ENCODE results near the gene GALR2.
A peak's percentile ranks its signal among the peaks of the same experiment; 100 is the strongest.
"Not testable (repeated sequence)": the region's sequence is repeated elsewhere in the genome, so short reads cannot be mapped to it uniquely, and the experiment has no call there.

GALR2 gene, protein sequence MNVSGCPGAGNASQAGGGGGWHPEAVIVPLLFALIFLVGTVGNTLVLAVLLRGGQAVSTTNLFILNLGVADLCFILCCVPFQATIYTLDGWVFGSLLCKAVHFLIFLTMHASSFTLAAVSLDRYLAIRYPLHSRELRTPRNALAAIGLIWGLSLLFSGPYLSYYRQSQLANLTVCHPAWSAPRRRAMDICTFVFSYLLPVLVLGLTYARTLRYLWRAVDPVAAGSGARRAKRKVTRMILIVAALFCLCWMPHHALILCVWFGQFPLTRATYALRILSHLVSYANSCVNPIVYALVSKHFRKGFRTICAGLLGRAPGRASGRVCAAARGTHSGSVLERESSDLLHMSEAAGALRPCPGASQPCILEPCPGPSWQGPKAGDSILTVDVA

DNA sequence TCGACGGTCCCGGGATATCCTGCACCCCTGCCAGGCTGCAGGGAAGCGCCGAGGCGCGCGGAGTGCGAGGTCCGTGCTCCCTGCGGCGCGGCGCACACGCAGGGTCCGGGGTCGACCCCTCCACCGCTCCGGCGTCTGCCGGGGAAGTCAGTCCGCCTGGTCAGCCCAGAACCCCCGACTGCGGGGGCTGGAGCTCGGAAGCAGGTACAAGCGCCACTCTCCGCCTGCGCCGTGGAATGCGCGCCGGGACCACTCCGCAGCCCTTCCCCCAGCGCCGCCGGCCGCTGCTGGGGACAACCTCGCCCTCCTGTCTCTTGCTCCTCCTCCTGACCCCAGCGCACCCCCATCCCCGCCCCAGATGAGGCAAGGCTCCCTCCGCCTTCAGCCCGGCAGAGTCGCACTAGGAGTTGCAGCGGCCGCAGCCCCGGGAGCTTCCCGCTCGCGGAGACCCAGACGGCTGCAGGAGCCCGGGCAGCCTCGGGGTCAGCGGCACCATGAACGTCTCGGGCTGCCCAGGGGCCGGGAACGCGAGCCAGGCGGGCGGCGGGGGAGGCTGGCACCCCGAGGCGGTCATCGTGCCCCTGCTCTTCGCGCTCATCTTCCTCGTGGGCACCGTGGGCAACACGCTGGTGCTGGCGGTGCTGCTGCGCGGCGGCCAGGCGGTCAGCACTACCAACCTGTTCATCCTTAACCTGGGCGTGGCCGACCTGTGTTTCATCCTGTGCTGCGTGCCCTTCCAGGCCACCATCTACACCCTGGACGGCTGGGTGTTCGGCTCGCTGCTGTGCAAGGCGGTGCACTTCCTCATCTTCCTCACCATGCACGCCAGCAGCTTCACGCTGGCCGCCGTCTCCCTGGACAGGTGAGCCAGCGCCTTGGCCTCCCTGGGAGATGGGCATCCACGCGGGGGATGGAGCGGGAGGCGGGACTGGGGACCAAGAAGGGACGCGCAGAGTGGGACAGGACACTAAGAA is at the start of gene GALR2:
GALR2 (plus strand) TSS at position 392 of the 974 bp plus-strand sequence; CDS start at position 495, 103 bp downstream.
- peak; percentile 68 for DNase-seq

DNA sequence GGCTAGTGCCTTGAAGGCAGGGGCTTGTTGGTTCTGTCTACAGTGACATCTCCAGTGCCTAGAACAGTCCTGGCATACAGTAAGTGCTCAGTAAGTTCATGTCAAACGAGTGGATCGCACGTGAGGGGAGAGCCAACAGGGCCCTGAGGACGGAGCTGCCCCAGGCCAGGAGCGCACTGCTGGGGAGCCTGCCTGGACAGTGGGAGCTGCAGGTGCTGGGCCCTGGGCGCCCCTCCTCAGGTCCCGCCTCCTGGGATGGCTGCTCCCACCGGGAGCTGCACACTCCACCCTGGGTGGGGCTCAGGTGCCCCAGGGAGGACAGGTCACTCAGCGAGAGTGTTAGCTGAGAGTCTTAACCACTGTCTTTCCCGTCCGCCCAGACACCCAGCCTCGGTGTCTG is 49.3 kb upstream of the GALR2 start:
- DNase-seq: no peak

DNA sequence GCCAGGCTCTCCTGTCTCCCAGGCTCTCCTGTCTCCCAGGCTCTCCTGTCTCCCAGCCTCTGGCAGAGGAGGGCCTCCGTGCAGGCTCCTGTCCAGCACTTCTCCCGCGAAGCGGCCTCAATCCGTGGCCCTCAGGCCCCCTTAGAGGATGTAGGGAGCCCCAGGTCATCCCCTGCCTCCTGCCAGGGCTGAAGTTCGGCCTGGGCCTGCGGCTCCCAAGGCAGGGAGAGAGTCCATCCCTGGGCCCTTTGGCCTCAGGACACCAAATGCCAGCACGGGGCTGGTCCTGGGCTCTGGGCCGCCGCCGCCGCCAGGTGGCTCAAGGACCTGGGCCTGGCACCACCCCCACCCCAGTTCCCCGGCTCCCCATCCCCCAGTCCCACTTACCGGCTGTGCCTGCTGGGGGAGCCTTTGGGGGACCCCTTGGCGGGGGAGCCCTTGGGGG is 47.8 kb upstream of the GALR2 start:
- DNase-seq: peak; percentile 53

DNA sequence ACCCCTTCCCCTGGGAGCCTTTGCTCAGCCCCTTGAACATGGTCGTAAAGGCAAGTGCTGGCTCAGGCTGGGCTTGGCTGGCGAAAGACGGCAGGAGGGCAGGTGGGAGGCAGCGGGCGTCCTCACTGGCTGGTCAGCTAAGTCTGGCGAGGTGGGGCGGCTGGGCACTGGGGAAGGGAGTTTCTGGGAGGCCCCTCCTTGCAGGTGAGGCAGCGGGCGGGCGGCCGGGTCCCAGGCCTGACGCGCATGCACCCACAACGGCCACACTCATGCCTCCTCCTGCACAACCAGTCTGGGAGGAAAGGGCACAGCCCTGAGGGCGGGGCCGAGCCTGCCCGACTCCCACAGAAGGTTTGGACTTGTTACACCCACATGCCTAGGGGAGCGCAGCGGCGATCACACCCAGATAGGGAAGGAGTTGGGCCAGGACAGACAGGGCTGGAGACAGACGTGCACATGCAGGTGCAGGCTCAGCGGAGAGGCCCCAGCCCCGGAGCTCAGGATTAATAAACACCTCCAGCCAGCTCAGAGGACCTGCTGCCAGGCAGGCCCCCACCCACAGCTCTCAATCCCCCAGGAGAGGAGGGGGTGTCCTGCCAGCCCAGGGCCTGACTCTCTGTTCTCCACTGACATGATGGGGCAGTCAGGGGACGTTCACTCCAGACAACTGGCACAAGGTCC is 47.3 kb upstream of the GALR2 start, which contains the start of gene EVPL:
EVPL (minus strand) TSS at position 148 of the 681 bp plus-strand sequence; CDS start at position 40, 108 bp downstream.
- DNase-seq: peak; percentile 64

DNA sequence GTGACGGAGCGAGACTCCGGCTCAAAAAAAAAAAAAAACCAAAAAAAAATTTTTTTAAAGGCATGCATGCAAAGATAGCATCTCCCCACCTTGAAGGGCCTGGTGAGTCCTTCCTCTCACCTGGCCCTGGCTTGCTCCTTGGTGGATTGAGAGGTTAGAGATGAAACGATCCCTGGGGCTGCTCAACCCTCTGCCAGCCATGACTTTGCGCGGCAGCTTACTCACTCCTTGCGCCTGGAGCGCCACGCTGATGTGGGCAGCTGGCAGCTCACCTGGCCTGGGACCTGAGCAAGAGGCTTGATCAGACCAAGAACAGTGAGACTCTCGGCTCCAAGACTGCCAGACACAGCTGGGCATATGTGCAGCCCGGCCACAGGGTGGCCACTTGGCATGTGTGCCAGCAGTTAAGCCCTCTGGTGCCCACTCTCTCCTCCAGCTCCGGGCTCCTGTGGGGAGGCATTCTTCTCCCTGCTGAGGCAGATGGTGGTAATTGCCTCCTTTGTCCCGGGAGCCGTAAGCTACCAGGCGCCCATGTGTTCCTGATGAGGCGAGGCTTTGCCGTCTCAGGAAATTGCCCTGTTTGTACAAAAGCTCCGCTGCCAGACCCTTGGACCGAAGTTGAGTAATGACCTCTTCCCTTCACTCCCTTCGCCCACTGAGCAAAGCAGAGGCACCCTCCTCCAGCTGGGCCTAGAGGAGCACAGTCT is 42.4 kb upstream of the GALR2 start:
- no peak for DNase-seq

DNA sequence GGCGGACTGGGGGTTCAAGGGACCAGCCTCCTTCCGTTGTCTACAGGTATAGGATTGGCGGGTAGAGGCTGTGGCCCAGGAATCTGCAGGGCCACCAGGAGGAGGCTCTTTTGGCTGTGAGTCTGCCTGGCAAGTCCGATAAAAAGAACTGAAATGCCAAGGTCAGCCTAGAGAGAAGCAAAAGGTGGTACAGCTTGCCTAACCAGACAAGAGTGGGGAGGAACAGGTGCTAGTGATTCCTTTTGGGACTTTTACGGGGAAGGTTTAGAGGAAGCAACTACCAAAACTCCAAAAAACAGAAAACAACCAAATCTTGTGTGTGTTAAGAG is 41.8 kb upstream of the GALR2 start:
- no peak for DNase-seq

DNA sequence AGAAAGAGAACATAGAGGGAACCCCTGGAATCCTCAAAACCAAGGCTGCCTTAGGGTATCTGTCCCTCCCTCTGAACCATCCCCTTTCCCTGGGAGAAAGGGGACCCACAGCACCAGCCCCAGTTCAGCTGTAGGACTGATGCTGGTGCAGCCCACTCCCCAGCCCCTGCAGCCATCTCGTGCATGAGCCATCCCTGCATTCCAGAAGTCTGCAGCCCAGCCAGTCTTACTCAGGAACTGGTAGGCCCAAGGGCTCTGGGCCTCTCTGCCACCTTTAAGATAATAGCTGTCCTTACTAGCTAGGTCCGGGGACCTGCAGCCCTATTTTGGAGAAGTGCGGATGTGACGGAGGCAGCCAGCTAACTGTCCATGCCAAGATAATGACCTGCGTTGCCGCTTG is 41.4 kb upstream of the GALR2 start:
- DNase-seq: no peak

DNA sequence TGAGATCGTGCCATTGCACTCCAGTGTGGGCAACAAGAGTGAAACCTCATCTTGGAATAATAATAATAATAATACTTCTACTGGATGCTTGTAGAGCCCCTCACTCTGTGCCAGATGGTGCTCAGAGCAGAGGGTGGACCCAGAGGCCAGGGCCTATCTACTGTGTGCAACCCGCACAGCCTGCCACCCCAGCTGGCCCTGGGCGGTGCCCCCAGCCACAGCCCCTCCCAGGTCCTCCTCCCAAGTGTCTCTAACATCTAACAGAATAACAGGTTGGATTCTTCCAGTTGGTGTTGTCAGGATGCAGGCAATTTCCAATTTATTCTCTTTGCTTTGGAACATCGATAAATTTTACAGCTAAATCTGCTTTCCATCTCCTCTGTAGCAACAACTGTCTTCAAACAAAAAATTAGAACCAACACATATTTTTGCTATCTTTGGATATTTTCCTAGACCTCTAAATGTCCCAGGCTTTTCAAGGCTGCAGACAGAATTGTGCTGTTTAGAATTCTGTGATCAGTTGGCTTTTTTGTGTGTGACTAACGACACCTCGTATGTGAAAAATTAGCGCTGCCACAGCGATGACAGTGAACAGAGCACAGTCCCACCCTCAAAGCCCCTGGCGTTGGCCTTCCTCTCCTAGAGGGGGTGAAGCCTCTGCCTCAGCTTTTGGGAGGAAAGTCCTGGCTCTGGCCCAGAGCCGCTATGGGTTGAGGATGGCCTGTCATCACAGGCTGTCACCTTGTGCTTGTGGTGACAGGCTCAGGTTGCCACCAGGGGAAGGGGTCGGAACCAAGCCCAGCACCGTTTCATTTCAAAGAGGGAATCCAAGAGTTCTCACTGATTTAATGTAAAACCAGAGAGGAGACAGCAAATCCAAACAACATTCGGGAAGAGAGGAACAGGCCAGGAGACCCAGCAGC is 39.9 kb upstream of the GALR2 start:
- DNase-seq: no peak

DNA sequence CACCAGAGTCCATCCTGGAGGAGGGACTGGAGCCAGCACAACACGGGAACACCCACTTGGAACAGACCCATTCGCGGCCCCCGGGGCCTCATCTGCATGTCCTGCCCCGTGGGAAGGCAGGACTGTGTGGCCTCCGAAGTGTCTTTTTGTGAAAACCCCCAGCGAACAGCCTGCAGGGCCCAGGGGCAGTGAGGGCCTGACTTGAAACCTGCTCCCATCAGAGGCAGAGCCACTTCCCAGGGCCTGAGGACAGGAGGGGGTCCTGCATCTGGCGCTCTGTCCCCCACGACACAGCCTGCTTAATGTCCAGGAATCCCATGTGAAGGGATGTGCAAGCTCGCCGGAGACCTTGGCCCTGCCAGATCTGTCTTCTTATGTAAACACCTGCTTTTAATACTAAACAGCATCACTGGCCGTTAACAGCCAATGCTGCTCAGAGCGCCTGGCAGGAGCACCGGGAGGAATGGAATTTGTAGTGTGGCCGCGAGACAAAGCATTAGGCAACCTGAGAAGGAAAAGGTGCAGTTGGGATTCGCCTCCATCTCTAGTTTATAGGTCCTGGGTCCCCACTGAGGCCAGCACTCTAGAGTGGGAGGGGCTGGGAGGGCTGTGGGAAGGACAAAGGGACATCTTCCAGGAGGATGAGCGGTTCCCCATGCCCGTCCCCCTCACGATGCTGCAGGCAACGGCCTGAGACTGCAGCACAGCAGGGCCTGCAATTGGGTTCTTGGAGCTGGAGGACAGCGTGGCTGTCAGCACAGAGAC is 37.9 kb upstream of the GALR2 start:
- DNase-seq: no peak

DNA sequence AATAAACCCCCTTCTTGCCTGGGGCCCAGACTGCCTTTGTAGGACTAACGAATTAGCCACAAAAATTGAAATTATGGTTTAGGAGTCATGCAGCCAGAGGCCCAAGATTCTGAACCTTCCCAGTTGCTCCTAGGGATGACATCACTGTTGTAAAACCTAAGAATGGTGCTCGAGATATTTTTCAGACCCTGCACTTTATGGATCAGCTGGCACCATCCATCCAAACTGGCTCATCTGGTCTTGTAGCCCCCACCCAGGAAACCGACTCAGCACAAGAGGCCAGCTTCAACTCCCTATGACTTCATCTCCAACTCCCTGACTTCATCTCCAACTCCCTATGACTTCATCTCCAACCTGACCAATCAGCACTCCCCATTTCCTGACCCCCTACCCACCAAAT is 36.5 kb upstream of the GALR2 start:
- no peak for DNase-seq

DNA sequence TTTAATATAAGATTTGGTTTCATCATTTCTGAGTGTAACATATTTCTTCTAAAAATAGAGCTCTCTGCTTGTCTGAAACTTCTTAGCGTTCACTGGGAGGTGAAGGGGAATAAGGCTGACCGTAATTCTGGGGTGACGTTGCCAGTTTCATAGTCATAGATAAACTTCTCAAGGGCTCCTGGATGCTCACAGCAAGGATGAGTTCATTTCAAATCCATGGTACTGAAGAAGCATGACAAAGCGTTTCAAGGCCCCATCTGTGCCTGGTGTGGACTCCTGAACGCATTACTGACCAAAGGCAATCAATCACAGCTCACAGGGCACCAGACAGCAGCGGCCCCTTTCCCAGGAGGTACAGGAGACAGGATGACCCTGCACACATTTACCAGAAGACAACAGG is 35.5 kb upstream of the GALR2 start:
- DNase-seq: no peak

DNA sequence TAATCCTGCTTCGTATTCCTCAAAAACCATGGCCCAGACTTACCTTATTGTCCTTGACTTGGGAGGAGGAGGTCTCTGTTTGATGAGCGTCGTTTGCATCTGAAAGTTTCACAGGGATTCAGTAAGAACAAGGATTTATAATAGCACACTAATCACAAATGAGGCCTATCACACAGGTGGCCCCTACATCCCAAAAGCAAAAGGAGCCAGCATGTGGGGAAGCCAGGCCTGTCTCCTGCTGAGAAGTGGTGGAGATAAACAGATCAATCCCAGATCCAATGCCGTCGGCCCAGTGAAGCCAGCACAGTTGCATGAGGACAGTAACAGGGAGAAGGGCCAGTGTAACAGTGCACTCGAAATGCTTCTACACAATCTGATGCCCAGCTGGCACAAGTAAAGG is 34.2 kb upstream of the GALR2 start:
- no peak for DNase-seq

DNA sequence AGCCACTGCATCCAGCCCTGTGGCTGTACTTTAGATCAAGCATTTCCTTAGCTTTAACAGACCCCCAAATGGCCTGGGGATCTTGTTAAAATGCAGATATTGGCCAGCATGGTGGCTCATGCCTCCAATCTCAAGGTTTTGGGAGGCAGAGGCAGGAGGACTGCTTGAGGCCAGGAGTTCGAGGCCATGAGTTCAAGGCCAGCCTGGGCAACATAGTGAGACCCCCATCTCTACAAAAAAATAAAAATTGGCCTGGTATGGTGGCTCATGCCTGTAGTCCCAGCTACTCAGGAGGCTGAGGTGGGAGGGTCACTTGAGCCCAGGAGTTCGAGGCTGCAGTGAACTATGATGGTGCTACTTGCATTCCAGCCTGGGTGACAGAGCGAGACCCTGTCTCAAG is 31.7 kb upstream of the GALR2 start:
- DNase-seq: not testable (repeated sequence)

DNA sequence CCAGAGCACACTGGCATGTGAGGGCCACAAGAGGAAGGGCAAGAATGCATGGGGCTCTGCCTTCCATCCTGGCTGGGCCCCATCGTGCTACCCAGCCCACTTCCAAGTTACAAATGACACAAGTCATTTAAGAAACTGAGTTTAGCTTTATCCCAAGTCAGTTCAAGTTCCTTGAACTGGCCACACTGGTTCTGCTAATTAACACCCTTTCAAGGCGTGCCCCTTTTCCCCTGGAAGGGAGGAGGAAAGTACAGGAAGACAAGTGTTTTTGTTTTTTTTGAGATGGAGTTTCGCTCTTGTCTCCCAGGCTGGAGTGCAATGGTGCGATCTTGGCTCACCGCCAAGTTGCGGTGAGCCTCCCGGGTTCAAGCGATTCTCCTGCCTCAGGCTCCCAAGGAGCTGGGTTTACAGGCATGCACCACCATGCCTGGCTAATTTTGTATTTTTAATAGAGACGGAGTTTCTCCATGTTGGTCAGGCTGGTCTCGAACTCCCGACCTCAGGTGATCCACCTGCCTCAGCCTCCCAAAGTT is 30.0 kb upstream of the GALR2 start:
- not testable (repeated sequence) for DNase-seq

DNA sequence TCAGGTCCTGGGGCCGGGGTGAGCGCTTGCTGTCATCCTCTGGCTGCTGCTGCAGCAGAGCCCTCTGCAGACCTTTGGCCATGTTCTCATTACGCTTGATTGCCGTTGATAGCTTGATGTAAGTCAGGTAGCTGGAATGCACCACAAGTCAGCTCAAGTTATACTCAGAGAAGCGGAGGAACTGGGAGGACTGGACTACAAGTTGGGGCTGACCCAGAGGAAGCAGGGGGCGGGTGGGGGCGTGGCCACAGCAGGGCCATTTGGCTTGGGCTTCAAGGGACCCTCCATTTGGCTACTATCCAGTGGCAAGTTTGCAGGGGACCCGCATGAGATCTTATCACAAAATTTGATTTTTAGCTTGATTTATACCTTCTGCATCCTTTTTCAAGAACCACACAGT is 28.5 kb upstream of the GALR2 start:
- no peak for DNase-seq

DNA sequence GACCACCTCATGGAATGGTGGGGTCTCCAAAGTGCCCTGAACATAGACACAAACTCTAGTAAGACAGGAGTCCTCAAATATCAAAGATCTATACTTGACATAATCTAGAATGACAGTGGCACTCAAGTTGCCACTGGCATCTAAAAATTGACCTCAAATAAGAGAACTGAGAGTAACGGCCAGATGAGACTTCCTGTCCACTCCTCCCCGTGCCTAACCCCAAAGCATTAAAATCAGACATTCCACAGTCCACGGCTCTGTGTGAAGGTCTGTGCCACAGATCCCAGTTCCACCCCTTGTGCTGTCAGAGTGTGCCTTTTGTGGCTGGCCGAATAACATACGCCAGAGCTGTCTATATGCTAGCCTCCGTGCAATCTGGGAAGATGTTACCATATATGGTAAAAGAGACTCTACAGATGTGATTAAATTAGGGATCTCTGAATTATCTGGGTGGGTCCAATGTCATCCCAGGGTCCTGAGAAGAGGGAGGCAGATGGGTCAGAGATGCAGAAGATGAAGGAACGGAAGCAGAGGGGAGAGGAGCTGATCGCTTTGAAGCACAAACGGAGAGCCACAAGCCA is 26.5 kb upstream of the GALR2 start:
- no peak for DNase-seq

DNA sequence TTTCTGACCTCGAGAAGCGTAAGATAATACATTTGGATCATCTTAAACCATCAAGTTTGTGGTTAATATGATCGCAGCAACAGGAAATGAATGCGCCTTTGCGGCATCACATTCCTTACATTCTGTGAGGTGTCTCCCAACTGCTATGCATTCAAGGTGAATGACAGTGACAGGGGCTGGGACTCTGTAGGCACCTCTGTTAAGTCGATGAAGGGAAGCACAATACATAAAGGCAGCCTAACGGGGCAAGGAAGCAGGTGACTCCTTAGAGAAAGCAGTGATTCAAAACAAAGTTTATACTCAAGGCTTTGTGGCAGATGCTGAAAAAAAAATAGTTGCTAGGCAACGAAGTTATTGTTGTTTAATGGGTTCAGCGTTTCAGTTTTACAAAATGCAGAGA is 25.9 kb upstream of the GALR2 start:
- no peak for DNase-seq

DNA sequence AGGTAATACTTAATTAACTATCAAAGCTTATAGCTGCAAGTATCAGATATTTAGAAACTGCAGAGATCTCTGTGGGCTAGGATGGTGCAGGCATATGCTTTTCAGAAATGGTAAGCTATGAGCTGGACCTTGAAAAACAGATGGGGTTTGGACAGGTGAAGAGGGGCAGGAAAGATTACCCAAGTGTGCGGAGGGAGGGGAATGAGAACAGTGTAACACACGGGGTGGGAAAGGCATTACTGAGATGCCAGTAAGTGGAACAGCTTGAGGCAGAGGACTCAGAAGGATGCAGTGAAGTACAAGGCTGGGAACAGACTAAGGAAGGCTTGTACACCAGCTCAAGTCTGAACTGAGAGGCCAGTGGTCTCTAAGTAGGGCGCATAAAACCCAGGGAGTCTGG is 25.3 kb upstream of the GALR2 start:
- DNase-seq: no peak

DNA sequence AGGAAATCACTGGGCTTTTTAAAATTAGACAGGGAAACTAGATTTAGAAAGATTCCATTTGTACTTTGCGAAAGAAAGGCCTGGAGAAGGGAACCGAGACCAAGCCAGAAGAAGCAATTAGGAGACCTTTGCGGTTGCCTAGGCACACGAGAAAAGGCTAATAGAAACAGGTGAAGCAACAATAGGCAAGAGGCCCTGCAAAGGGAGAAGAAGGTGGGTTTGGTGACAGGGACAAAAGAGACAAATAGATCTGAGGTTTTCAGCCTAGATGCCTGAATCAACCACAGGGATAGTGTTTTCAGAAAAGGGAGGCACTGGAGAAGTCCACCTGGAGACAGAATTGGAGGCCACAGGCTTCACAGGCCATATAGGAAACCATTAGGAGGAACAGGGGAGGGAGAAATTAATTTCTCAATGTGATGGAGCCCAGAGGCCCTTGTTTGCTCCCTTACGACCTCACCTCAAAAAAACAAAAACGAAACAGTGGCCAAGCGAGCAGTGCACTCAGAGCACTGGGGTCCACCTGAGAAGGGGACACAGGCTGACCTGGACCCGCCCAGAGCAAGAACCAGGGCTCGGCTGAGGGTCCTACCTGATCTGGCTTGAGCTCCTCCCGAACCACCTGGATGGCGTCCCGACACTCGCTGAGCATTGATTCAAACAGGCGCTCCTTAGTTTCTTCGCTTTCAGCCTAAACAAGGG is 24.6 kb upstream of the GALR2 start:
- no peak for DNase-seq
